ENCODE results near the gene IFNA2.

- no peak for TF ChIP-seq CTCF (IDR thresholded peaks at IDR 0.05)
- TF ChIP-seq POLR2A (IDR thresholded peaks at IDR 0.05) = no peak
Observed at GRCh38 chr9:21350787-21351186, 34.4 kb downstream of the IFNA2 start, which contains the start of gene IFNA6.

Measured in uterus (tissue), 2 donors.